ENCODE measurements around the gene DRG2.
A peak's percentile ranks its signal among the peaks of the same experiment; 100 is the strongest.

The DRG2 gene

DNA sequence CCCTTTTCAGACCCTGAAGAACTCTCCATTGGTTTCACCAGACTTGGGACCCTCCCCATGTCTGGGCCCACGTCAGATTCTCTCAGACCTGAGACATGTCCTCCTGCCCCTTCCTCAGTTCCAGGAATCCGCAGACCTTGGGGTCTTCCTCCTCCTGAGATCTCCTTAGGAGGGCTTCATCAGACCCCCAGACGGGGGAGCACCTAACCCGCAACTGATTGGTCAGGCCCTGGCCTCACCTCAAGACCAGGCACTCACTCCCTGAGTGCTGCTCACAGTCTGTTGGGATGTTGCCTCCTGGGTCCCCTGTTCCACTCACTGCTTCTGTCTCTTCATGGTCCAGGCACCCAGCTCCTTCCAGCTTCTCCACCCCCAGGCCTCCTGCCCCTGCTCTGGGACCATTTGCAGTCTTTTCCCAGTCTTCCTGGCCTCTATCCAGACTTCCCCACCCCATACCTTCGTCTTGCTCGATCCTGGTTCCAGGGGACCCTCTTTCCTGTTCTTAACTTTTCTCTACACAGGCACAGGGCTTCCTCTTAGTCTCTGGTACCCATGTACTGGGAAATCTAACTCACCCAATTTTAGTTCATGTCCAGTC is 47.4 kb upstream of the DRG2 start:
- peak overlapping the region; percentile 82 for H3K4me3 ChIP-seq (ENCODE audit: low read depth, low read length)
- peaks cover 48% of the 10 kb centered on the region for H3K79me2 ChIP-seq
- H3K36me3 ChIP-seq (ENCODE audit: control insufficient read depth, insufficient read depth, low read length), result no peaks in the 10 kb centered on the region
- H2AFZ ChIP-seq, result peak overlapping the region; percentile 85
- TF ChIP-seq, protein P1, sequence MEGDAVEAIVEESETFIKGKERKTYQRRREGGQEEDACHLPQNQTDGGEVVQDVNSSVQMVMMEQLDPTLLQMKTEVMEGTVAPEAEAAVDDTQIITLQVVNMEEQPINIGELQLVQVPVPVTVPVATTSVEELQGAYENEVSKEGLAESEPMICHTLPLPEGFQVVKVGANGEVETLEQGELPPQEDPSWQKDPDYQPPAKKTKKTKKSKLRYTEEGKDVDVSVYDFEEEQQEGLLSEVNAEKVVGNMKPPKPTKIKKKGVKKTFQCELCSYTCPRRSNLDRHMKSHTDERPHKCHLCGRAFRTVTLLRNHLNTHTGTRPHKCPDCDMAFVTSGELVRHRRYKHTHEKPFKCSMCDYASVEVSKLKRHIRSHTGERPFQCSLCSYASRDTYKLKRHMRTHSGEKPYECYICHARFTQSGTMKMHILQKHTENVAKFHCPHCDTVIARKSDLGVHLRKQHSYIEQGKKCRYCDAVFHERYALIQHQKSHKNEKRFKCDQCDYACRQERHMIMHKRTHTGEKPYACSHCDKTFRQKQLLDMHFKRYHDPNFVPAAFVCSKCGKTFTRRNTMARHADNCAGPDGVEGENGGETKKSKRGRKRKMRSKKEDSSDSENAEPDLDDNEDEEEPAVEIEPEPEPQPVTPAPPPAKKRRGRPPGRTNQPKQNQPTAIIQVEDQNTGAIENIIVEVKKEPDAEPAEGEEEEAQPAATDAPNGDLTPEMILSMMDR (IDR thresholded peaks at IDR 0.05), result no peak
- peak overlapping the region; percentile 17 for H3K9ac ChIP-seq
- H3K27ac ChIP-seq, result no peak overlapping the region
- peaks cover 26% of the 10 kb centered on the region for H3K4me1 ChIP-seq
- peak overlapping the region; percentile 90 for H3K4me2 ChIP-seq (ENCODE audit: low read length)
- H3K27me3 ChIP-seq (ENCODE audit: control insufficient read depth, insufficient read depth, low read length), result no peaks in the 10 kb centered on the region
- H3K9me3 ChIP-seq (ENCODE audit: control insufficient read depth, low read length), result no peaks in the 10 kb centered on the region

DNA sequence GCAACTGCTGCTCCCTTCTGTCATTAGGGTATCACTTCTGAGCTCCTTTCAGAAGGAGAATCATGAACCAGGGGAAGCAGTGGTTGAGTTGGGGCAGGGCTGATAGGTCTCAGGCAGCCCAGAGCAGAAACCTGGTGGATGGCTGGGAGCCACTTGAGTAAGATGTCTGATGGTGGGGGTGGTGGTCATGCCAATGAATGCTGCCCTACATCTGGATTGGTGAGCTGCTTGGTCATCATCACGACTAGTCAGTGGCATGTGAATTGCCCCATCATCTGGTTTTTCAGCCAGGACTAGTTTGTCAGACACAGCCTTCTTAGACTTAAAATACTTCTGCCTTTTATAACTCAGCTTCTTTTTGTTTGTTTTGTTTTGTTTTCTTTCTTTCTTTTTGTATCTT is 46.0 kb upstream of the DRG2 start:
- no peak overlapping the region for H3K9ac ChIP-seq

GRCh38 chr17:18042983-18043382 is 44.8 kb upstream of the DRG2 start:
- no peak overlapping the region for H3K27ac ChIP-seq
- H3K4me3 ChIP-seq (ENCODE audit: low read depth, low read length), result no peak overlapping the region
- H3K4me2 ChIP-seq (ENCODE audit: low read length), result no peak overlapping the region
- H3K79me2 ChIP-seq, result peaks cover 34% of the 10 kb centered on the region
- no peaks in the 10 kb centered on the region for H3K36me3 ChIP-seq (ENCODE audit: control insufficient read depth, insufficient read depth, low read length)
- H3K4me1 ChIP-seq, result peaks cover 21% of the 10 kb centered on the region
- H3K9me3 ChIP-seq (ENCODE audit: control insufficient read depth, low read length), result no peaks in the 10 kb centered on the region
- H2AFZ ChIP-seq, result no peak overlapping the region
- TF ChIP-seq, protein P1 (IDR thresholded peaks at IDR 0.05), result no peak
- H3K9ac ChIP-seq, result no peak overlapping the region
- H3K27me3 ChIP-seq (ENCODE audit: control insufficient read depth, insufficient read depth, low read length), result no peaks in the 10 kb centered on the region

More for the DNA sequence above, 46.0 kb upstream of the DRG2 start:
- no peak overlapping the region for H3K4me3 ChIP-seq (ENCODE audit: low read depth, low read length)
- H3K36me3 ChIP-seq (ENCODE audit: control insufficient read depth, insufficient read depth, low read length), result no peaks in the 10 kb centered on the region
- peaks cover 44% of the 10 kb centered on the region for H3K79me2 ChIP-seq
- peaks cover 26% of the 10 kb centered on the region for H3K4me1 ChIP-seq
- H3K27ac ChIP-seq, result no peak overlapping the region
- no peaks in the 10 kb centered on the region for H3K9me3 ChIP-seq (ENCODE audit: control insufficient read depth, low read length)
- TF ChIP-seq, protein P1 (IDR thresholded peaks at IDR 0.05), result no peak
- no peak overlapping the region for H2AFZ ChIP-seq
- H3K4me2 ChIP-seq (ENCODE audit: low read length), result no peak overlapping the region
- no peaks in the 10 kb centered on the region for H3K27me3 ChIP-seq (ENCODE audit: control insufficient read depth, insufficient read depth, low read length)

DNA sequence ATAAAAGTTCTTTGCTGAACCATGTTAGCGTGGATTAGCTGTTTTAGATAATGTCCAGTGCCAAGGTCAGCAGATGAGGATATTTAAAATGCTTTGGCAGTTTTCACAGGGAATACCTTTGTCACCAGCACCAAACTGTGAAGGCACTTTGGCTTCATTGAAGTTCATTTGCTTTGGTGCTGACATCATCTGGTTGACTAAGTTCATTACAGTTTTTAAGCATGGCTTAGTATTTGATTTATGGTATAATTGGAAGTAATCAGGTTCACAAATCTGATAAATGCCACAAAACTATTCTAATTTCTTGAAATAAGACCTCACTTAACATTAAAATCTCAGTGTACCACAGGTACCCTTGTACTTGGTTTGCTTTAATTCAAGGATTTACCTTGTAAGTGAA is 44.3 kb upstream of the DRG2 start:
- H3K4me3 ChIP-seq (ENCODE audit: low read depth, low read length), result no peak overlapping the region
- H3K27ac ChIP-seq, result no peak overlapping the region
- H3K79me2 ChIP-seq, result peaks cover 30% of the 10 kb centered on the region
- H3K9me3 ChIP-seq (ENCODE audit: control insufficient read depth, low read length), result no peaks in the 10 kb centered on the region
- H3K4me2 ChIP-seq (ENCODE audit: low read length), result no peak overlapping the region
- H3K4me1 ChIP-seq, result peaks cover 18% of the 10 kb centered on the region
- TF ChIP-seq, protein P1 (IDR thresholded peaks at IDR 0.05), result no peak
- no peak overlapping the region for H3K9ac ChIP-seq
- H3K27me3 ChIP-seq (ENCODE audit: control insufficient read depth, insufficient read depth, low read length), result no peaks in the 10 kb centered on the region
- H3K36me3 ChIP-seq (ENCODE audit: control insufficient read depth, insufficient read depth, low read length), result no peaks in the 10 kb centered on the region
- H2AFZ ChIP-seq, result no peak overlapping the region

DNA sequence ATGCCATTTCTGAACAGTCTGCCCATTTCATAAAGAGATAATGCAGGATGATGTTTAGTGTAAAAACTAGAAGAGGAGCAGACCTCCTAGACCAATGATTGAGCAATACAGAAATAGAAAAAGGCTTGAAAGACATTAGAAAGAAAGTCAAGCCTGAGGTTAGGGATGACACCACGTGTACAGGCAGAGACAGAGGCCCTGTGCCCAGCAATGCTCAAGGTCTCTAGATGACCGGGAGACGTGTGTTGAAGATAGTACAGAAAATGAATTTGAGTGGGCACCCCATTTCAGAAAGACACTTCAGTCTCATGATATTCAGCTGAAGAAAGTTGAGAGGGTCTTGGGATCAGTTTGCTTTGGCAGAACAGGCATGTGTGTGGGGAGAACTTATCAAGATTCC is 43.1 kb upstream of the DRG2 start:
- Histone ChIP-seq H2AFZ (no peak overlapping the region), H3K27me3 (ENCODE audit: control insufficient read depth, insufficient read depth, low read length) (no peaks in the 10 kb centered on the region), H3K9ac (no peak overlapping the region), H3K4me2 (ENCODE audit: low read length) (no peak overlapping the region), H3K36me3 (ENCODE audit: control insufficient read depth, insufficient read depth, low read length) (no peaks in the 10 kb centered on the region), H3K9me3 (ENCODE audit: control insufficient read depth, low read length) (no peaks in the 10 kb centered on the region), H3K27ac (no peak overlapping the region), H3K4me1 (peaks cover 18% of the 10 kb centered on the region), H3K4me3 (ENCODE audit: low read depth, low read length) (no peak overlapping the region), H3K79me2 (peaks cover 27% of the 10 kb centered on the region)
- TF ChIP-seq, protein P1 (IDR thresholded peaks at IDR 0.05), result no peak

Data from parathyroid adenoma (tissue), 2 donors.